HepG2 (cell line): Measurements from ENCODE around the gene UNC13D. TPM values are rescaled to one million over a fixed set of nuclear protein-coding genes. Genes with fewer than 3 reads are reported as not detected.

Source experiments
- CHCHD3 ChIP-seq: sonication (generic); formaldehyde crosslinking; IDR thresholded peaks from 2 replicates; pipeline ENCODE4 v1.8.0; 2022; ENCODE audit warnings: mild to moderate bottlenecking, missing genetic modification reagents, moderate library complexity
- DMAP1 ChIP-seq: IDR thresholded peaks from 2 replicates; pipeline ENCODE4 v1.6.1; 2016
- GABPB1 ChIP-seq: IDR thresholded peaks from 2 replicates; pipeline ENCODE4 v1.6.1; 2016; ENCODE audit warnings: mild to moderate bottlenecking, missing genetic modification reagents, moderate library complexity, missing compliant biosample characterization
- GLI4 ChIP-seq: sonication (generic); formaldehyde crosslinking; IDR thresholded peaks from 2 replicates; pipeline ENCODE4 v1.5.1; 2020; ENCODE audit warnings: missing genetic modification reagents, mild to moderate bottlenecking, moderate library complexity, borderline replicate concordance
- GTF2F1 ChIP-seq: fragments of 150-350 bp; IDR thresholded peaks from 2 replicates; pipeline ENCODE4 v1.6.1; 2014; ENCODE audit warnings: low read length
- KDM1A ChIP-seq: IDR thresholded peaks from 2 replicates; pipeline ENCODE4 v1.6.1; 2016; ENCODE audit warnings: missing compliant biosample characterization
- NBN ChIP-seq: fragments of 450-650 bp; conservative IDR thresholded peaks from 2 replicates; pipeline ENCODE4 v1.6.1; 2017
- PAX8 ChIP-seq: sonication (generic); formaldehyde crosslinking; IDR thresholded peaks from 2 replicates; pipeline ENCODE4 v1.8.0; 2022; ENCODE audit warnings: mild to moderate bottlenecking, missing genetic modification reagents, borderline replicate concordance
- PHF8 ChIP-seq: sonication (generic); formaldehyde crosslinking; IDR thresholded peaks from 2 replicates; pipeline ENCODE4 v1.5.0; 2020; ENCODE audit warnings: missing genetic modification reagents
- PTBP1 ChIP-seq: fragments of 200-400 bp; formaldehyde crosslinking; IDR thresholded peaks from 2 replicates; pipeline ENCODE4 v1.6.1; 2018; ENCODE audit warnings: low read length, low read depth; ENCODE audit not compliant: poor library complexity, severe bottlenecking
- ZFP82 ChIP-seq: sonication (generic); formaldehyde crosslinking; IDR thresholded peaks from 2 replicates; pipeline ENCODE4 v1.5.1; 2020; ENCODE audit warnings: mild to moderate bottlenecking, missing genetic modification reagents, borderline replicate concordance
- ZNF318 ChIP-seq: sonication (generic); formaldehyde crosslinking; IDR thresholded peaks from 2 replicates; pipeline ENCODE4 v1.4.0; 2020; ENCODE audit warnings: mild to moderate bottlenecking, missing genetic modification reagents
- ZNF362 ChIP-seq: sonication (generic); formaldehyde crosslinking; IDR thresholded peaks from 2 replicates; pipeline ENCODE4 v1.4.0; 2020; ENCODE audit warnings: missing genetic modification reagents, mild to moderate bottlenecking, borderline replicate concordance
- ZNF713 ChIP-seq: sonication (generic); formaldehyde crosslinking; IDR thresholded peaks from 2 replicates; pipeline ENCODE4 v1.4.0; 2020; ENCODE audit warnings: mild to moderate bottlenecking, missing genetic modification reagents
- ZNF777 ChIP-seq: sonication (generic); formaldehyde crosslinking; IDR thresholded peaks from 2 replicates; pipeline ENCODE4 v1.4.0; 2020; ENCODE audit warnings: missing genetic modification reagents
- polyA plus RNA-seq, 8 experiments: library from polyadenylated mRNA; depleted of rRNA in 3 of 8; stranded (reverse) in 7 of 8; unstranded in 1 of 8; fragments of >200 nt; fragmentation: Illumina TruSeq in 4 of 8; extraction: Trizol in 4 of 8; gene quantifications; 2 replicates each; pipeline versions ENCODE4 v1.2.1 to v1.2.3, GENCODE V29; 2011 to 2016; ENCODE audit warnings: low read depth in 4 of 8, missing spikeins in 1 of 8, mixed read lengths in 1 of 8; ENCODE audit not compliant: insufficient read depth in 1 of 8
- total RNA-seq, 5 experiments: library from RNA; depleted of rRNA; stranded (reverse); fragments of >200 nt; fragmentation: Illumina TruSeq; extraction: Trizol; gene quantifications; 2 replicates each; pipeline ENCODE4 v1.2.3, GENCODE V29; 2016; ENCODE audit warnings: low read depth in 1 of 5
- TF ChIP-seq, protein P1 (sequence below): sonication (generic); formaldehyde crosslinking; conservative IDR thresholded peaks from 2 replicates; pipeline ENCODE4 v1.4.0; 2020; ENCODE audit warnings: missing genetic modification reagents
- TF ChIP-seq, protein P2 (sequence below): sonication (generic); formaldehyde crosslinking; IDR thresholded peaks from 2 replicates; pipeline ENCODE4 v1.8.0; 2022; ENCODE audit warnings: mild to moderate bottlenecking, missing genetic modification reagents

UNC13D gene
- total and polyA plus RNA-seq, 2 of the 13 experiments (the other 11 are each of a cell fraction or from before 2014, with no cell fraction given), result 29.7 to 42.7 TPM

- no peak for TF ChIP-seq ZNF318
- no peak for TF ChIP-seq GLI4 (CRISPR knock-in tag)
- no peak for TF ChIP-seq PHF8 (CRISPR knock-in tag)
- TF ChIP-seq, protein P1, sequence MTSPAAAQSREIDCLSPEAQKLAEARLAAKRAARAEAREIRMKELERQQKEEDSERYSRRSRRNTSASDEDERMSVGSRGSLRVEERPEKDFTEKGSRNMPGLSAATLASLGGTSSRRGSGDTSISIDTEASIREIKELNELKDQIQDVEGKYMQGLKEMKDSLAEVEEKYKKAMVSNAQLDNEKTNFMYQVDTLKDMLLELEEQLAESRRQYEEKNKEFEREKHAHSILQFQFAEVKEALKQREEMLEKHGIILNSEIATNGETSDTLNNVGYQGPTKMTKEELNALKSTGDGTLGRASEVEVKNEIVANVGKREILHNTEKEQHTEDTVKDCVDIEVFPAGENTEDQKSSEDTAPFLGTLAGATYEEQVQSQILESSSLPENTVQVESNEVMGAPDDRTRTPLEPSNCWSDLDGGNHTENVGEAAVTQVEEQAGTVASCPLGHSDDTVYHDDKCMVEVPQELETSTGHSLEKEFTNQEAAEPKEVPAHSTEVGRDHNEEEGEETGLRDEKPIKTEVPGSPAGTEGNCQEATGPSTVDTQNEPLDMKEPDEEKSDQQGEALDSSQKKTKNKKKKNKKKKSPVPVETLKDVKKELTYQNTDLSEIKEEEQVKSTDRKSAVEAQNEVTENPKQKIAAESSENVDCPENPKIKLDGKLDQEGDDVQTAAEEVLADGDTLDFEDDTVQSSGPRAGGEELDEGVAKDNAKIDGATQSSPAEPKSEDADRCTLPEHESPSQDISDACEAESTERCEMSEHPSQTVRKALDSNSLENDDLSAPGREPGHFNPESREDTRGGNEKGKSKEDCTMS (CRISPR knock-in tag), result no peak
- TF ChIP-seq KDM1A (CRISPR knock-in tag), result no peak
- TF ChIP-seq DMAP1 (CRISPR knock-in tag), result no peak
- peak; percentile 68 for TF ChIP-seq PTBP1
- no peak for TF ChIP-seq ZNF362 (CRISPR knock-in tag)
- TF ChIP-seq CHCHD3 (CRISPR knock-in tag), result no peak
- TF ChIP-seq PAX8 (CRISPR knock-in tag), result no peak
- no peak for TF ChIP-seq NBN
- no peak for TF ChIP-seq ZNF713 (CRISPR knock-in tag)
- TF ChIP-seq, protein P2, sequence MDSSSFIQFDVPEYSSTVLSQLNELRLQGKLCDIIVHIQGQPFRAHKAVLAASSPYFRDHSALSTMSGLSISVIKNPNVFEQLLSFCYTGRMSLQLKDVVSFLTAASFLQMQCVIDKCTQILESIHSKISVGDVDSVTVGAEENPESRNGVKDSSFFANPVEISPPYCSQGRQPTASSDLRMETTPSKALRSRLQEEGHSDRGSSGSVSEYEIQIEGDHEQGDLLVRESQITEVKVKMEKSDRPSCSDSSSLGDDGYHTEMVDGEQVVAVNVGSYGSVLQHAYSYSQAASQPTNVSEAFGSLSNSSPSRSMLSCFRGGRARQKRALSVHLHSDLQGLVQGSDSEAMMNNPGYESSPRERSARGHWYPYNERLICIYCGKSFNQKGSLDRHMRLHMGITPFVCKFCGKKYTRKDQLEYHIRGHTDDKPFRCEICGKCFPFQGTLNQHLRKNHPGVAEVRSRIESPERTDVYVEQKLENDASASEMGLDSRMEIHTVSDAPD (CRISPR knock-in tag), result peak; percentile 53; the same call in 1 of the 2 replicates
- TF ChIP-seq ZFP82 (CRISPR knock-in tag), result no peak
- no peak for TF ChIP-seq ZNF777 (CRISPR knock-in tag)
- no peak for TF ChIP-seq GTF2F1
- no peak; the same call in 1 of the 2 replicates for TF ChIP-seq GABPB1 (CRISPR knock-in tag)
Measured at GRCh38 chr17:75827308-75828075, 16.7 kb downstream of the UNC13D start (continued).
